Activated gamma-delta T cell (primary cell): ENCODE results near the gene MYCBPAP.

Experiments used
- DNase-seq: peaks from one replicate; lab custom pipeline; 2025; lab: John Stamatoyannopoulos, UW

Gene MYCBPAP

GRCh38 chr17:50487213-50488096 is 20.8 kb upstream of the MYCBPAP start:
- no peak for DNase-seq

GRCh38 chr17:50488880-50489279 is 19.4 kb upstream of the MYCBPAP start:
- DNase-seq = no peak

- no peak for DNase-seq
Observed at GRCh38 chr17:50491505-50491904, 16.7 kb upstream of the MYCBPAP start.

GRCh38 chr17:50492214-50492613 is 16.0 kb upstream of the MYCBPAP start:
- DNase-seq = no peak

- DNase-seq = no peak
Observed at GRCh38 chr17:50493744-50494143, 14.5 kb upstream of the MYCBPAP start.

GRCh38 chr17:50495217-50495823 is 12.9 kb upstream of the MYCBPAP start:
- no peak for DNase-seq

GRCh38 chr17:50495918-50496317 is 12.3 kb upstream of the MYCBPAP start:
- DNase-seq = no peak

GRCh38 chr17:50498021-50498874 is 10.0 kb upstream of the MYCBPAP start:
- DNase-seq = no peak

GRCh38 chr17:50499270-50499669 is 9.0 kb upstream of the MYCBPAP start:
- DNase-seq = no peak

GRCh38 chr17:50499721-50500120 is 8.5 kb upstream of the MYCBPAP start:
- DNase-seq = no peak

GRCh38 chr17:50501054-50501453 is 7.2 kb upstream of the MYCBPAP start:
- no peak for DNase-seq

- no peak for DNase-seq
Observed at GRCh38 chr17:50502301-50502990, 5.8 kb upstream of the MYCBPAP start.

- no peak for DNase-seq
Observed at GRCh38 chr17:50505591-50506130, 2.6 kb upstream of the MYCBPAP start.

- no peak for DNase-seq
Observed at GRCh38 chr17:50506298-50506697, 1.9 kb upstream of the MYCBPAP start.

GRCh38 chr17:50508573-50509460 is 578 bp downstream of the MYCBPAP start:
- DNase-seq = no peak

GRCh38 chr17:50511058-50511457 is 2.8 kb downstream of the MYCBPAP start:
- no peak for DNase-seq

GRCh38 chr17:50513495-50513894 is 5.3 kb downstream of the MYCBPAP start:
- DNase-seq = no peak

GRCh38 chr17:50514388-50514787 is 6.1 kb downstream of the MYCBPAP start:
- no peak for DNase-seq

GRCh38 chr17:50514936-50515702 is 6.9 kb downstream of the MYCBPAP start:
- DNase-seq = no peak

GRCh38 chr17:50517011-50517410 is 8.8 kb downstream of the MYCBPAP start:
- DNase-seq = no peak
